ENCODE measurements around the gene GPR62. TPM values are rescaled to one million over a fixed set of nuclear protein-coding genes. Genes with fewer than 3 reads are reported as not detected.

GPR62 gene
- polyA plus RNA-seq, 3 donors: not detected

DNA sequence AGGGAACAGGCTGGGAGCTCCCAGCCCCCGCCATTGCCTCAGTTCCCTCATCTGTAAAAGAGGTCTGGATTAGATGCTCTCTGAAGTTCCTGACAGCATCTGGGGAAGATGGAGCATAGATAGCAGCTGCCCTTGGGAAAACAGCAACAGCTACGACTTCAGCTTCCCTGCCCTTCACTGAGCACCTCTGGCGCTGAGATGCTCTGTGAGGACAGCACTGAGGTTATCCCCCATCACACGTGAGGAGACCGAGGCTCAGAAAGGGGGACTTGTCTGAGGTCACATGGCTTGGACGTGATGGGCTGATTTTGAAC lies 51.6 kb downstream of the GPR62 start:
- WGBS (ENCODE audit: insufficient coverage): 91% methylated on average over 6 of the region's 6 CpGs
- H3K9ac ChIP-seq (ENCODE audit: insufficient read depth, low read length, poor library complexity, severe bottlenecking): no peak overlapping the region
- no peaks in the 10 kb centered on the region for H3K9me3 ChIP-seq (replicated peaks in 1 of 2; ENCODE audit: control insufficient read depth in 1 of 2, insufficient read depth in 1 of 2, low read length in 2 of 2)
- Mint-ChIP-seq H3K9me3 (no peaks in the 10 kb centered on the region), H3K4me1 (peaks cover 18% of the 10 kb centered on the region), H3K27ac (no peak overlapping the region), H3K4me3 (no peak overlapping the region), H3K36me3 (no peaks in the 10 kb centered on the region), H3K27me3 (ENCODE audit: low read depth in 3 of 3) (peaks cover 1 to 5% (median 5%) of the 10 kb centered on the region in 3 donors)
- H3K4me2 ChIP-seq (replicated peaks; ENCODE audit: extremely low read depth, low read length, poor library complexity, severe bottlenecking): no peak overlapping the region
- H2AFZ ChIP-seq (ENCODE audit: insufficient read depth, low read depth, low read length, poor library complexity, severe bottlenecking): no peak overlapping the region
- H3K27ac ChIP-seq (ENCODE audit: low read depth in 1 of 2, low read length in 2 of 2): no peak overlapping the region
- H3K36me3 ChIP-seq (replicated peaks in 1 of 2; ENCODE audit: control insufficient read depth in 1 of 2, insufficient read depth in 2 of 2, low read length in 2 of 2): no peaks in the 10 kb centered on the region
- H3K79me2 ChIP-seq (ENCODE audit: insufficient read depth, low read length): no peaks in the 10 kb centered on the region
- peaks cover 18 to 23% of the 10 kb centered on the region in 2 donors for H3K4me1 ChIP-seq (ENCODE audit: control insufficient read depth in 1 of 2, insufficient read depth in 2 of 2, low read length in 2 of 2)
- DNase-seq: no peak
- intact Hi-C loops (cut with micrococcal nuclease): no loop called here
- no peak overlapping the region for H3K4me3 ChIP-seq (replicated peaks in 1 of 3; ENCODE audit: low read depth in 2 of 3, low read length in 3 of 3)
- TF ChIP-seq, protein P1, sequence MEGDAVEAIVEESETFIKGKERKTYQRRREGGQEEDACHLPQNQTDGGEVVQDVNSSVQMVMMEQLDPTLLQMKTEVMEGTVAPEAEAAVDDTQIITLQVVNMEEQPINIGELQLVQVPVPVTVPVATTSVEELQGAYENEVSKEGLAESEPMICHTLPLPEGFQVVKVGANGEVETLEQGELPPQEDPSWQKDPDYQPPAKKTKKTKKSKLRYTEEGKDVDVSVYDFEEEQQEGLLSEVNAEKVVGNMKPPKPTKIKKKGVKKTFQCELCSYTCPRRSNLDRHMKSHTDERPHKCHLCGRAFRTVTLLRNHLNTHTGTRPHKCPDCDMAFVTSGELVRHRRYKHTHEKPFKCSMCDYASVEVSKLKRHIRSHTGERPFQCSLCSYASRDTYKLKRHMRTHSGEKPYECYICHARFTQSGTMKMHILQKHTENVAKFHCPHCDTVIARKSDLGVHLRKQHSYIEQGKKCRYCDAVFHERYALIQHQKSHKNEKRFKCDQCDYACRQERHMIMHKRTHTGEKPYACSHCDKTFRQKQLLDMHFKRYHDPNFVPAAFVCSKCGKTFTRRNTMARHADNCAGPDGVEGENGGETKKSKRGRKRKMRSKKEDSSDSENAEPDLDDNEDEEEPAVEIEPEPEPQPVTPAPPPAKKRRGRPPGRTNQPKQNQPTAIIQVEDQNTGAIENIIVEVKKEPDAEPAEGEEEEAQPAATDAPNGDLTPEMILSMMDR (IDR thresholded peaks at IDR 0.05): no peak
- no peaks in the 10 kb centered on the region for H3K27me3 ChIP-seq (ENCODE audit: control insufficient read depth in 2 of 2, insufficient read depth in 2 of 2, low read length in 2 of 2)
- H4K20me1 ChIP-seq (ENCODE audit: insufficient read depth, low read length): no peaks in the 10 kb centered on the region

Small RNA genes lying within 50 kb of the gene (small RNA-seq; reads per million reads assigned to genes)
- gene AC115284.1 (ENCODE audit: insufficient read length, low read depth): not detected

Other genes with a start within 250 kb of the GPR62 start
- gene GRM2, start 248.3 kb upstream of the GPR62 start, polyA plus RNA-seq: under 1 TPM in 1 of 3 donors, not detected in 2; 0.72 TPM
- gene IQCF6, start 176.1 kb upstream of the GPR62 start, polyA plus RNA-seq: not detected
- gene IQCF2, start 93.8 kb upstream of the GPR62 start, polyA plus RNA-seq: not detected
- gene IQCF5, start 79.8 kb upstream of the GPR62 start, polyA plus RNA-seq: not detected
- not detected for gene IQCF1, start 52.0 kb upstream of the GPR62 start, polyA plus RNA-seq
- gene RRP9, start 13.5 kb upstream of the GPR62 start, polyA plus RNA-seq: 10 to 100 TPM in 1 of 3 donors, 1 to 10 TPM in 2; 6.7 to 10.4 (median 9.9) TPM
- 1 to 10 TPM; 1.2 to 6.9 (median 1.7) TPM for gene PARP3, start 13.0 kb upstream of the GPR62 start, polyA plus RNA-seq
- 1 to 10 TPM in 1 of 3 donors, under 1 TPM in 2; 0.09 to 1.3 (median 0.22) TPM for gene PCBP4, start 12.1 kb downstream of the GPR62 start, polyA plus RNA-seq
- gene ABHD14B, start 18.7 kb downstream of the GPR62 start, polyA plus RNA-seq: 10 to 100 TPM; 20.3 to 31.2 (median 23.4) TPM
- 10 to 100 TPM in 2 of 3 donors, 1 to 10 TPM in 1; 6.9 to 13.2 (median 11.7) TPM for gene ABHD14A, start 19.7 kb downstream of the GPR62 start, polyA plus RNA-seq
- gene ACY1, start 28.2 kb downstream of the GPR62 start, polyA plus RNA-seq: 10 to 100 TPM; 13.3 to 18.0 (median 14.5) TPM
- 1,000 to 10,000 TPM in 1 of 3 donors, 100 to 1,000 TPM in 2; 753 to 2,360 (median 856) TPM for gene RPL29, start 40.5 kb downstream of the GPR62 start, polyA plus RNA-seq
- 10 to 100 TPM in 1 of 3 donors, 1 to 10 TPM in 2; 2.8 to 36.8 (median 3.9) TPM for gene DUSP7, start 101.2 kb downstream of the GPR62 start, polyA plus RNA-seq
- gene POC1A, start 199.0 kb downstream of the GPR62 start, polyA plus RNA-seq: 1 to 10 TPM; 1.2 to 2.0 (median 1.5) TPM
- 10 to 100 TPM; 20.9 to 84.7 (median 38.7) TPM for gene ALAS1, start 242.8 kb downstream of the GPR62 start, polyA plus RNA-seq